ENCODE data around the gene FOXD1. TPM values are rescaled to one million over a fixed set of nuclear protein-coding genes. Genes with fewer than 3 reads are reported as not detected.

The FOXD1 gene
- total RNA-seq, 3 donors from 2014 or later (not counting 1 experiment from before 2014, with no cell fraction given) = 0.31 to 0.63 (median 0.41) TPM

DNA sequence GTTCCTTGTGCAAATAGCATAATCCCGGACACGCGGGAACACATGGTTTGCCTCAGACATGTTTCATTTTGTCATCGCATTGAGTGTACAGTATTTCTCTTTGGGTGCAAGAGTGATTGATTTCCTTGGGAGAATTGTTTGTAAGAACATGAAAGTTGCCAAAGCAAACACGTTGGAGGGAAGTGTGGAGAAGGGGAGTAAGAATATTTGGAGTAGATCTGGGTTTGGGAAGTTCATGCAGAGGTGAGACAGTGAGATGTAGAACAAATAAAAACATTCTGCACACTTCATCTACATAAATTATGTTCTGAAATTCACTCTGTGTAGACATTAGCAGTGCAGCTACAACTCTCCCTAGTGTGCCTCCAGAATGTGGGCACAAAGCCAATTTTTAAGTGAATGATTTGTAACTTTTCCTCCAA lies 24.0 kb downstream of the FOXD1 start:
- Histone ChIP-seq H3K27me3 (ENCODE audit: control insufficient read depth, insufficient read depth, low read length) (peaks cover 22% of the 10 kb centered on the region), H3K27ac (ENCODE audit: low read length) (no peak overlapping the region), H3K4me1 (ENCODE audit: control insufficient read depth, insufficient read depth, low read length) (no peaks in the 10 kb centered on the region), H3K9me3 (ENCODE audit: control insufficient read depth, insufficient read depth, low read length) (no peaks in the 10 kb centered on the region), H3K36me3 (ENCODE audit: control insufficient read depth, insufficient read depth, low read length) (no peaks in the 10 kb centered on the region), H3K4me3 (ENCODE audit: low read length) (no peak overlapping the region)
- WGBS (ENCODE audit: insufficient coverage) = 78% methylated on average over 5 of the region's 5 CpGs
- ATAC-seq (no peak), DNase-seq (no peak)
- H3K27me3 Mint-ChIP-seq (ENCODE audit: low read depth in 2 of 2) = peaks cover 50 to 87% of the 10 kb centered on the region in 2 donors
- H3K4me3 Mint-ChIP-seq = no peak overlapping the region
- H3K27ac Mint-ChIP-seq = no peak overlapping the region
- peaks cover 5% of the 10 kb centered on the region for H3K36me3 Mint-ChIP-seq
- H3K4me1 Mint-ChIP-seq = no peaks in the 10 kb centered on the region
- TF ChIP-seq, protein P1, sequence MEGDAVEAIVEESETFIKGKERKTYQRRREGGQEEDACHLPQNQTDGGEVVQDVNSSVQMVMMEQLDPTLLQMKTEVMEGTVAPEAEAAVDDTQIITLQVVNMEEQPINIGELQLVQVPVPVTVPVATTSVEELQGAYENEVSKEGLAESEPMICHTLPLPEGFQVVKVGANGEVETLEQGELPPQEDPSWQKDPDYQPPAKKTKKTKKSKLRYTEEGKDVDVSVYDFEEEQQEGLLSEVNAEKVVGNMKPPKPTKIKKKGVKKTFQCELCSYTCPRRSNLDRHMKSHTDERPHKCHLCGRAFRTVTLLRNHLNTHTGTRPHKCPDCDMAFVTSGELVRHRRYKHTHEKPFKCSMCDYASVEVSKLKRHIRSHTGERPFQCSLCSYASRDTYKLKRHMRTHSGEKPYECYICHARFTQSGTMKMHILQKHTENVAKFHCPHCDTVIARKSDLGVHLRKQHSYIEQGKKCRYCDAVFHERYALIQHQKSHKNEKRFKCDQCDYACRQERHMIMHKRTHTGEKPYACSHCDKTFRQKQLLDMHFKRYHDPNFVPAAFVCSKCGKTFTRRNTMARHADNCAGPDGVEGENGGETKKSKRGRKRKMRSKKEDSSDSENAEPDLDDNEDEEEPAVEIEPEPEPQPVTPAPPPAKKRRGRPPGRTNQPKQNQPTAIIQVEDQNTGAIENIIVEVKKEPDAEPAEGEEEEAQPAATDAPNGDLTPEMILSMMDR (IDR thresholded peaks at IDR 0.05) = no peak
- intact Hi-C loops (cut with micrococcal nuclease) = no loop called here
- H3K9me3 Mint-ChIP-seq = no peaks in the 10 kb centered on the region

DNA sequence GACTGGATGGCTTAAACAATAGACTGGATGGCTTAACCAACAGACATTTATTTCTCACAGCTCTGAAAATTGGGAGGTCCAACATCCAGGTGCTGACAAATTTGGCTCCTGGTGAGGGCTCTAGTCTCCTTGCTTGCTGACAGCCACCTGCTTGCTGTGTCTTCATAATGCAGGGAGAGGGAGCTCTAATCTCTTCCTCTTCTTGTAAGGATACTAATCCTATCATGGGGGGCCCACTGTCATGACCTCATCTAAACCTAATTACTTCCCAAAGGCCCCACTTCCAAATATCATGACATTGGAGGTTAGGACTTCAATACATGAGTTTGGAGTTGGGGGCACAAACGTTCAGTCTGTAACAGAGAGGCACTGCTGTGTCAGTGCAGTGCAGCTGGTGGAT lies 26.4 kb downstream of the FOXD1 start:
- Mint-ChIP-seq H3K4me3 (no peak overlapping the region), H3K9me3 (no peaks in the 10 kb centered on the region), H3K27me3 (ENCODE audit: low read depth in 2 of 2) (peaks cover 59 to 77% of the 10 kb centered on the region in 2 donors), H3K36me3 (peaks cover 5% of the 10 kb centered on the region), H3K27ac (no peak overlapping the region), H3K4me1 (no peaks in the 10 kb centered on the region)
- H3K4me1 ChIP-seq (ENCODE audit: control insufficient read depth, insufficient read depth, low read length) = no peaks in the 10 kb centered on the region
- H3K27me3 ChIP-seq (ENCODE audit: control insufficient read depth, insufficient read depth, low read length) = peaks cover 36% of the 10 kb centered on the region
- H3K27ac ChIP-seq (ENCODE audit: low read length) = no peak overlapping the region
- TF ChIP-seq, protein P1 (IDR thresholded peaks at IDR 0.05) = no peak
- WGBS (ENCODE audit: insufficient coverage) = 60% methylated on average over 1 of the region's 1 CpG
- intact Hi-C loops (cut with micrococcal nuclease) = no loop called here
- H3K4me3 ChIP-seq (ENCODE audit: low read length) = no peak overlapping the region
- H3K9me3 ChIP-seq (ENCODE audit: control insufficient read depth, insufficient read depth, low read length) = no peaks in the 10 kb centered on the region
- DNase-seq (no peak), ATAC-seq (no peak)
- no peaks in the 10 kb centered on the region for H3K36me3 ChIP-seq (ENCODE audit: control insufficient read depth, insufficient read depth, low read length)

DNA sequence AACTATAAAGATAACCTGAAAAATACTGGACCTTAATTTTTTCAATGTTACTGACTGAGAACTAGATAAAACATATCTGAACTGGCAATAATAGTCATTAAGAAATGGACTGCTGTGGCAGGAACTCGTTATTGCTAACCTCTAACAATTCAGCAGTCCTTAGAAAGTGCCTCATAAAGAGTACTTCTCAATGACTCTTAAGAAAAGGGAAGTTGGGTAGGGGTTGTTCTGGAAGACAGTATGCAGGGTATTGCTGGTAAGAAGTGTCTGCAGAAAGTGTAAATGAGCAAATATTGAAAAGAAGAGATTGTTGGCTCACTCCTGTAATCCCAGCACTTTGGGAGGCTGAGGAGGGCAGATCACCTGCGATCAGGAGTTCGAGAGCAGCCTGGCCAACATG lies 27.9 kb downstream of the FOXD1 start:
- no peaks in the 10 kb centered on the region for H3K36me3 ChIP-seq (ENCODE audit: control insufficient read depth, insufficient read depth, low read length)
- H3K27ac Mint-ChIP-seq = no peak overlapping the region
- peaks cover 64 to 77% of the 10 kb centered on the region in 2 donors for H3K27me3 Mint-ChIP-seq (ENCODE audit: low read depth in 2 of 2)
- intact Hi-C loops (cut with micrococcal nuclease) = no loop called here
- no peaks in the 10 kb centered on the region for H3K4me1 Mint-ChIP-seq
- H3K27me3 ChIP-seq (ENCODE audit: control insufficient read depth, insufficient read depth, low read length) = peaks cover 37% of the 10 kb centered on the region
- TF ChIP-seq, protein P1 (IDR thresholded peaks at IDR 0.05) = no peak
- H3K27ac ChIP-seq (ENCODE audit: low read length) = no peak overlapping the region
- no peaks in the 10 kb centered on the region for H3K4me1 ChIP-seq (ENCODE audit: control insufficient read depth, insufficient read depth, low read length)
- no peaks in the 10 kb centered on the region for H3K9me3 ChIP-seq (ENCODE audit: control insufficient read depth, insufficient read depth, low read length)
- H3K4me3 Mint-ChIP-seq = no peak overlapping the region
- DNase-seq (no peak), ATAC-seq (no peak)
- WGBS (ENCODE audit: insufficient coverage) = 42% methylated on average over 3 of the region's 3 CpGs
- H3K36me3 Mint-ChIP-seq = peaks cover 10% of the 10 kb centered on the region
- no peak overlapping the region for H3K4me3 ChIP-seq (ENCODE audit: low read length)
- no peaks in the 10 kb centered on the region for H3K9me3 Mint-ChIP-seq

All from natural killer cell (primary cell).